RKO (cell line): ENCODE results near the gene CCDC38.

Experiments
- DNase-seq: peaks from one replicate; pipeline ENCODE4 v3.0.0-alpha.2; 2016; ENCODE audit warnings: low spot score

Gene CCDC38

DNA sequence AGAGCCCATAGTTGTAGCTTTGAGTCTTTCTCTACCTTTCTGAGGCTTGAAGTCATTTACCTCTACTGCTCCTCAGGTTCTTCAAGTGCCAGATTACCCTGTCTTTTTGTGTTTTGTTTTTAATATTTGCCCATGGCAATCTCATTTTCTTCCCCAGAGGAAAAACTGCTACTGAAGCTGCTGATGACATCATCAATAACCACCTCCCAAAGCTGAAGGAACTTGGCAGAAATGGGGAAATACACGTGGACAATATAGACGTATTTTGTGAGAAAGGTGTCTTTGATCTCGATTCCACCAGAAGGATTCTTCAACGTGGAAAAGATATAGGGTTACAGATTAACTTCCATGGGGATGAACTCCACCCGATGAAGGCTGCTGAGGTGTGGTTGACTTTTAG is 17.8 kb upstream of the CCDC38 start:
- DNase-seq: no peak

DNA sequence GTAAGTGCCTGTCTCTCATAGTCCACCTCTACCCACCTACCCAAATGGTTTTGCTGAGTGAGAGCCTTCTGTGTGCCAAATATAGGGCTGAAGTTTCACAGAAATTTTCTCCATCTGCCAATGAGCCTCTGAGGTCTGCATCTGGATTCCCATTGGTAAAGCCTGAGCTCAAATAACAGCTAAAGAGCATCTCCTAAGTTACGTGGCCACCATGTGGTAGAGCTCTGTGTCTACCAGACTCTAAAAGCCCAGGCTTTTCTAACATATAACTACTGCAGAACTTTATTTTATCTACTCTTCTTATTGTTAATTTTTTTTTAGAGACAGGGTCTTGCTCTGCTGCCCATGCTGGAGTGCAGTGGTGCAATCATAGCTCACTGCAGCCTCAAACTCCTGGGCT is 16.7 kb upstream of the CCDC38 start:
- peak; percentile 63 for DNase-seq

DNA sequence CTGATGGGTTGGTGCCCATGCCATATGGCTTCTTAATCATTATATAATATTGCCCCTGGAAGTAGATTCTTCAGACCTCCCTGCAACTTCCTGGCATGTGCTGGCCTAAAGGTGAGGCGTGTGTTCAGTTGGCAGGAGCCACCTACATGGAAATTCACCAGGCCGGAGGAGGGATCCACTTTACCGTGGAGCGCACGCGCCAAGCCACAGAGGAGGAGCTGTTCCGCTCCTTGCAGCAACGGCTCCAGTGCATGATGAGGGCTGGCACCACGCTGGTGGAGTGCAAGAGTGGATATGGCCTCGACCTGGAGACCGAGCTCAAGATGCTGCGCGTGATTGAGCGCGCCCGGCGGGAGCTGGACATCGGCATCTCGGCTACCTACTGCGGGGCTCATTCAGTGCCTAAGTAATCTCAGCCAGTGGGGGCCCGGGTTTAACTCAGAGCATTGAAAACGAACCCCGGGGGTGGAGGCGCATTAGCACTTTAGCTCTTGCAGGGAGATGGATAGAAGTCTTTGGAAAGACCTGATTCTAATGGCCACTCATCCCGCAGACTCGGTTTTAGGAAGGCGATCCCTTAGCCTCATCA is 14.2 kb upstream of the CCDC38 start:
- no peak for DNase-seq

DNA sequence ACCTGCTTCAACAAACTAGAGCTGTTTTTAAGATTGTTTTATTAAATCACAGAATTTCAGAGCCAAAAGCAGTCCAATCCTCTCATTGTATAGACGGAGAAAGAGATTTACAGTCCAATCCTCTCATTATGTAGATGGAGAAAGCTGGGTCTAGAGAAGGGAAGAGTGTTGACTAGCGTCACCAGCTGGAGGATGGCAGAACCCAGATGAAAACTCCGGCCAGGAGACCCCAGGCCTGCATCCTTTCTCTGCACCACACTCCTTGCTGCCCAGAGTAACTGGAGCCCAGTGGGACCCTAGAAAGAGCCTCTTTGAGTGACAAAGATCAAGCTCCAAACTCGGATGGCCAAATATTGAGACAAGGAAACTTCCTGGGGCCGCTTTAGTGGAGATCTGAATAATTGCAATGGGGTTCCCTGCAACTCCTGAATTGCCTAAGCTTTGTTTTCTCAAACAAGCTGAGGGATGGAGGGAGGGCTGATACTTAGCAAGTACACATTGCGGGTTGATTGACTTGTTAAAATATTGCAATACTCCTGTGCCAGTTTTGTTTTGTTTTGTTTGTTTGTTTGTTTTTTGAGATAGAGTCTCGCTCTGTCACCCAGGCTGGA is 13.2 kb upstream of the CCDC38 start:
- no peak for DNase-seq

DNA sequence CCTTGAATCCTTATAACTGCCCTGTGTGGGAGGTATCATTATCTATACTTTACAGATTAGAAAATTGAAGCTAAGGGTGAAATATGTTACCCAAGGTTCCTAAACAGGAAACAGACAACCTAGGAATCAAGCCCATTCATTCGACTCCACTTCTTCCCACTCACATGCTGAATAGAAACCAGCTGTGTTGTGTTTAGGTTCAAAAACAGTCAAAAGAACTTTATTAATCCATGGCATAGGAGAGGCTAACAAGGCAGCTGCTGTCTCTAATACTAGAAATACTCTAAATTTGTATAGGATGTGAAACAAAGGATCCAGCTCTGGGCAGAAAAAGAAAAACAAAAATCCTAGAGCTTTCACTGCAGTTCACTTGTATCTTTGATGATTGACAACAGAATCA is 10.6 kb upstream of the CCDC38 start:
- DNase-seq: no peak

DNA sequence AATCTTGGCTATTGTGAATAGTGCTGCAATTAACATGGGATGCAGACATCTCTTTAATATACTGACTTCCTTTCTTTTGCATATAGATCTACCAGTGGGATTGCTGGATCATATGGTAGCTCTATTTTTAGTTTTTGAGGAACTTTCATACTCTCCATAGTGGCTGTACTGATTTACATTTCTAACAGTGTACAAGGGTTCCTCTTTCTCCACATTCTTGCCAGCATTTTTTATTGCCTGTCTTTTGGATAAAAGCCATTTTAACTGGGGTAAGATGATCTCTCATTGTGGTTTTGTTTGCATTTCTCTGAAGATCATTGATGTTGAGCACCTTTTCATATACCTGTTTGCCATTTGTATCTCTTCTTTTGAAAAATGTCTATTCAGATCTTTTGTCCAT is 9.1 kb upstream of the CCDC38 start:
- DNase-seq: no peak

DNA sequence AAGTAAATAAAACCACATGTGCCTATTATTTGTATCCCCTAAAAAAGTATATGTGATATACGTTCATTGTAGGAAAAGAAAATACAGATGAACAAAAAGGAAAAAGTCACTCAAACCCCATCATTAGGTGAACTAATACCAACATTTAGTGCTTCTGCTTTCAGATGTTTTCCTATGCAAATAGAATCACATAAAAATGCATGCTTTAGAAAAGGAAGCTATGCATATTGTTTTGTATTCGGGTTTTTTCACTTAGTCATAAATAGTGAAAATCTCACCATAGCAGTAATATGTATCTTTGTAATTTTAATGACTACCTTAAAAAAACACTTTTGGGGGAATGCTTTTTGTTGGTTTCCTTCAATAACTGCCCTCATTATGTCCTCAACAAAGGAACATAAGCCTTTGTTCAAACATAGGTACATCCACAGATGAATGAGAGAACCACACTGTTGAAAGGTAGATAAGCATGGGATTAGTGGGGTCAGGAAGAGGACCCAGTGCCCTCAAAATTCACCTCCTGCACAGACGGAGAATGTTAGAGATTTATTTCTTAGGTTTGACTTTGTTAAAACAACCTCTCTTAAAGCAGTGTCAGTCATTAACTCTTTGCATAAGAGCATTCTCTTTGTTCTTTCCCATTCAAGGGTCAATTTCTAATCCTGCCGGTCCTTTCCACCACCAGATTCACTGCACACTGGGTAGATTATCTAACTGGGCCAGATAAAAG is 7.2 kb upstream of the CCDC38 start:
- DNase-seq: no peak

DNA sequence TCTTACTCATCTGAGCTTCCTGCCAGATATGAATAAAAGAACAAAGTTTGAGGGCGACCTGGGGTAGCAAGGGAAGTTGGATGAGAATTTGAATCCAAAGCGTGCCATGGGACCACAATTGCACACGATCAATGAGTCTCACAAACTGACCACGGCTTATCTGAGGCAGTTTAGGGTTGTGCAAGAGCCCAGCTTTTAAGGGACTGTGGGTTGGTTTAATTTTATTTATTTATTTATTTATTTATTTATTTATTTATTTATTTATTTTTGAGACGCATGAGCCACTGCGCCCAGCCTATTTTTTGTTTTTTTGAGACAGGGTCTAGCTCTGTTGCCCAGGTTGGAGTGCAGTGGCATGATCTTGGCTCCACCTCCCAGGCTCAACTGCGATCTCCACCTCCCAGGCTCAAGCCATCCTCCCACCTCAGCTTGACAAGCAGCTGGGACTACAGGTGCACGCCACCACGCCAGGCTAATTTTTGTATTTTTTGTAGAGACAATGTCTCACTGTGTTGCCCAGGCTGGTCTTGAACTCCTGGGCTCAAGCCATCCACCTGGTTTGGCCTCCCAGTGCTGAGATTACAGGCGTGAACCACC is 1.8 kb upstream of the CCDC38 start:
- no peak for DNase-seq

DNA sequence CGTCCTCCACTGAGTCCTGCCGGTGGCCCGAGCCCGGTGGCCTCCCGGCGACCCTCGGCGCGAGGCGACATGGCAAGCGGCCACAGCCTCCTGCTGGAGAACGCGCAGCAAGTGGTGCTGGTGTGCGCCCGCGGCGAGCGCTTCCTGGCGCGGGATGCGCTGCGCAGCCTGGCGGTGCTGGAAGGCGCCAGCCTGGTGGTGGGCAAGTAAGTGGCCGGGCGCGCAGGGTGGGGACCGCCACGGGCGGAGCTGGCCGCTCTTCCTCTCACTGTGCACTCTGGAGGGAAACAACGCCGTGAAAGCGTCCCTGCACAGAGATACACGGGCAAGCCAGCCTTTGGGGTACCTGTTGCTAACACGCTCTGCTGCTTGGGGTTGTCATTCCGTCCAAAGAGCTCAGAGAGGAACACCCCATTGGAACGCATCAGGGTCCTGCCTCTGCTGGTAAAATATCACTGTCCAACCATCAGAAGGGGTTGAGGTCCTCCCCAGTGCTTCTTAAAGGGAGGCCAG is 972 bp upstream of the CCDC38 start, which contains the start of gene AMDHD1:
AMDHD1 (plus strand) TSS at position 2 of the 513 bp plus-strand sequence; CDS start at position 70, 68 bp downstream.
- DNase-seq: peak; percentile 67

DNA sequence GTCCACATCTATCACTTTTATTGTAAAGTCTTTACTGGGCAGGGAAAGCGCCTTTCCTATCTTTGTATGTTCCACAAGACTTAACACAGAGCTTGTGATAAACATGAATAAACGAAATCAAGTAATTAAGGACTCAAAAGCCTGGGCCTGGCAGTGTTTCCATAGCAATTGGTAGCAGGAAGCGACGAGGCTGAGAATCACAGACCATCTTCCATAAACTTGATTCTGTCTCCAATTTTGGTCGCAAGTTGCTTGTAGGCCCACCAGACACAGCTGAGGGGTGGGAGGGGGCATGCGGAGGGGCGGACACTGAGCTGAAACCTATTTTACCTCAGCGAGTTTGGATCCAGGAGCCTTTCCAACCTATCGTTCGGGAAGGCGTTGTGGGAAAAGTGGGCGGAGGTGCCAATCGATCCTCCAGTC is 302 bp downstream of the CCDC38 start:
- peak; percentile 43 for DNase-seq

DNA sequence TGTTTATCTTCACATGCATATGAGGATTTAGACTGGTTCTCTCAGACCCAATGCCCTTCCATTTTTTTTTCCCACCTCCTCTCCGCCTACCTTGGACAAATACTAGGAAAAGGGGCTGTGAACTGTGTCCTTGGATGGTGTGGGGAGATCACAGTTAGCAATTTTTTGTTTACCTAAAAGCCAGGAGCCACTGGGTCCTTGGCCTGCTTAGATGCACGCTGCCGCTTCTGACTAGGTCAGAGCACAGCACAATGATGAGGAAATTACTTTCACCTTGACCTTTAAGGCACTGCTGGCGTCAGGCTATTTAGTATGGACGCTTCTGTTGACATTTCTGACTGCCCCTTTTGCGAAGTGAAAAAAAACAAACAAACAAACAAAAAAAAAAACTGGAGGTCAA is 1.9 kb downstream of the CCDC38 start:
- DNase-seq: no peak

DNA sequence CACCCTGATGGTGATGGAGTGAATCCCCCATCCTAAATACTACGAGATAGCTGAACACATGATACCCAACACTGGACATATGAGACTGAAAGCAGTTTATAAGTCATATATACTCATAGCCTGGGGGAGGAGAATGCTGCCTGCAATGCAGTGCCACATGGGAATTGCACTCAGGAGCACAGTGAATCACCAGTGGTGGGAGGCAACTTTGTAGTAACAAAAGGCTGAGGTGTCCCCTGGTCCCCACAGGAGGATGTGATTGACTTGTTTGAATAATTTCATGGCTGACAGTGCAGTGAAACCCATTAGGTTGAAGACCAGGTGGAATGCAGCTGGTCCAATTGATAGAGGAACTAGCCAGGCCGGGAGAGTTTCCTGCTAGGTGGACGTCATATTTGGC is 20.2 kb downstream of the CCDC38 start:
- peak; percentile 57 for DNase-seq

DNA sequence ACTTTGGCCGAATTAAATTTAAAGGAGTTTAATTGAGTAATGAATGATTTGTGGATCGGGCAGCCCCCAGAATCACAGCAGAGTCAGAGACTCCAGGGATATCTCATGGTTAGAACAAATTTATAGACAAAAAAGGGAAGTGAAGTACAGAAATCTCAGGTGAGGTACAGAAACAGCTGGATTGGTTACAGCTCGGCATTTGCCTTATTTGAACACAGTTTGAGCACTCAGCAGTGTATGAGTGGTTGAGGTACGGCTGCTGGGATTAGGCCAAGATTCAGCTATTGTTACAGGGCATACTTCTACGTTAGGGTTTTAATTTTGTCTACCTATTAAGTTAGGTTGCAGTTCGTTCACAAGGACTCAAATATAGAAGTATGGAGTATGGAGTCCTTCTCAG is 23.3 kb downstream of the CCDC38 start:
- DNase-seq: no peak

DNA sequence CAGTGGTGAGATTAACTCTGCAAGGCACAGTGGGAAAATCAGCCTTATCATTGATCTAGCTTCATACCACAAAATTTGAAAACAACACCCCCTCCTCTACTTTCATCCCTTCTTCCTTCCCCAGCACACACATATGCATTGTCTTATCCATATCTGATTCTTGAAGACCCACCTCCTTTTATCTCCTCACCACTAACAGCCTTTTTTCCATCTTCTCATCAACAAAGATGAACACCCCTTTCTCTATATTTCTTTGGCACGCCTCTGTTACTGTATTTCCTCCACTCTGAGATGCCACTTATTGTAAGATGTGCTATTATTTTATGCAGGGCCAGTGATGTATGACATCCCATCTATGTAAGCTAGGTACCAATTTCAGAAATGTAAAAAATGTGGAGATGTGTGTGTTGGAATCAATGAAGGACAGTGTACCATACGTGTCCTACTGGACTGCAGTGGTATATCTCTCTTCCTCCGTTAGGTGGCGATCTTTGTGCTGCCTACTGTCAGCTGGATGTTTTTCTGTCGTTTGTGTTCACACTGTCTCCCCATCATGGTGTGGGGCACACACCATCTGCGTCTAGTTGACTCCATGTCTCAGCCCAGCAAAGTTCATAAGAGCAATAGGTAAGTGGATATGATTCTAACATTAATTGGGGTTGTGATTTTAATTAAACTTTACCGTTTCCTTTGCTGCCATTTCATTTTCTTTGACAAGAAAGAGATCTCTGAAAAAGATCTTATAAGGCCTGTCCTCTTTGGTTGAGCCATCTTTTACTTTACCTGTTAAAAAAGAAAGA is 24.0 kb downstream of the CCDC38 start:
- peak; percentile 77 for DNase-seq

DNA sequence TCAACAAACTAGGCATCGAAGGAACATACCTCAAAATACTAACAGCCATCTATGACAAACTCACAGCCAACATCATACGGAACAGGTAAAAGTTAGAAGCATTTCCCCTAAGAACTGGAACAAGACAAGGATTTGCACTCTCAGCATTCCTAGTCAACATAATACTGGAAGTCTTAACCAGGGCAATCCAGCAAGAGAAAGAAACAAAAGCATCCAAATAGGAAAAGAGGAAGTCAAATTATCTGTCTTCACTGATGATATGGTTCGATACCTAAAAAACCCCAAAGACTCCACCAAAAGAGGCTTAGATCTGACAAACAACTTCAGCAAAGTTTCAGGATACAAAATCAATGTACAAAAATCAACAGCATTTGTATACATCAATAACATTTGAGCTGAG is 32.5 kb downstream of the CCDC38 start:
- DNase-seq: no peak

DNA sequence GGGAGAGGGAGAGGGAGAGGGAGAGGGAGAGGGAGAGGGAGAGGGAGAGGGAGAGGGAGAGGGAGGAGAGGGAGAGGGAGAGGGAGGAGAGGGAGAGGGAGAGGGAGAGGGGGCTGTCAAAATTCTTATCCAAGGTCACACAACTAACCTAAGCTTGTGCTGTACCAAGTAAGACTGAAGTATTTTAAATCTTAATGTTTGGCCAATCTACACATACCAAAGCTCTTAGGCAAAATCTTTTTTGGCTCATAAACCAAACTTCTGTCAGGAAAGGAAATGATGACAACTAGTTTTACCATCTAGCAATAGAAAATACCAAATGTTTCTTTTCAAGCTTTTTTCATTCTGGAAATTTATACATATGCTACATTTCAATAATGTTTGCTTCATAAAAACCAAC is 33.8 kb downstream of the CCDC38 start:
- DNase-seq: peak; percentile 5

DNA sequence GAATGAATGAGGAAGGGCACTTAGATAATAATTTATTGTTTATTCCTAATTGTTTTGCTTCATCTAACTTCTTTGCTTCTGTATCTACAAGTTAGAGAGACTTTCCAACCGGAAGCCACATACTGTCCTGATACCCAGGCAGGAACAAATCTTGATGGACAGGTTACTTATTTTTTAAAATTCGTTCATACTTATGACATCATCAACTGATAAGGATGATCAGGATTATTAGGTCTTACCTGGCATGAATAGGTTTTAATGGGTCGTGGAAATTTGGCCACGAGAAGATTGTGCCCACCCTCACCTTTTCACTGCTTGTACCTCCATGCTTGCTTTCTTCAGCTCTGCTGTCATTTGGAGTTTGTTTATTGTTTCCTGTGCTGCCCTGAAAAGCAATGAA is 44.3 kb downstream of the CCDC38 start:
- no peak for DNase-seq

DNA sequence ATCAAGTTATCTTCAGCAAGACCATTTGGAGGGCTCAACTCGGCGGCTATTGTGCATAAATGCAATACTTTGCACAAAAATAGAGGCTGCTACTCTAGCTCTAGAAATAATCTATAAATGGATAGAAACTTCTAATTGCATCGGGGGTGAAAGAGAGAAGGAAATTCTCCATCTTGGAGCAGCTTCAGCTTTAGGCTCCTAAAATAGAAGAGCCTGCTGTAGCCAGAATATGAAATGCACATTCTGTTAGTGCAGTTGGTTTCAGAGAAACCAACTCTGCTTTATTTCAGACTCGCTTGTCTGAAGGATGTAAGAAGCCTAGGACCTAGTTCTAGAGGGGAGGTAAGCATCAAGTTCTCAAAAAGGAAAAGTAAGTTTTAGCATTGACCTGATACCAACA is 45.6 kb downstream of the CCDC38 start:
- DNase-seq: no peak

DNA sequence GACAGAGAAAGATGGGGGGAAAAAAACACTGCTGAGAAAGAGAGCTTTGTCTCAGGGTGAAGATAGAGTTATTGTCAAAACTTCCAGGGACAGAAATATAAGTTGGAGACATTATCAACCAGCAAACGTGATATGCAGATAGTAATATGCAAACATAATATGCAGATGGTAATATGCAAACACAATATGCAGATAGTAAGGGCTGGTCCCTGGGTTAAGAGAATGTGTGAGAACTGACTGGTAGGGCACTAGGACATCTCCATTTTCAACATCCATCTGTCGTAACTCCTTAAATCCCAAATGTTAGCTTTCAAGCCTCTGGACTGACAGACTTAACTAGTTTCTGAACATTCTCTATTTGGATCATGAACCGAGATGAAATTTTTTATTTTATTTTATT is 51.5 kb downstream of the CCDC38 start:
- DNase-seq: no peak

DNA sequence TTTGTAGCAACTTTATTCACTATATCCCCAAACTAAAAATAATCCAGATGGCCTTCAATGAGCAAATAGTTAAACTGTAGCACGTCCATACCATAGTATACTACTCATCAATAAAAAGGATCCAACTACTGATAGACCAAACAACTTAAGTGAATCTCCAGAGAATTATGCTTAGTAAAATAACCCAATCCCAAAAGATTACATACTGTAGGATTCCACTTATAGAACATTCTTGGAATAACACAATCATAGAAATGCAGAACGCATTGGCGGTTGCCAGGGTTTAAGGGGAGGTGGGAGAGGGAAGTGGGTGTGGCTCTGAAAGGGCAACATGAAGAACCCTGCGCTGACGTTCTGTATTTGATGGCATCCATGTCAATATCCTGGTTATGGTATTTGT is 55.1 kb downstream of the CCDC38 start:
- DNase-seq: no peak

DNA sequence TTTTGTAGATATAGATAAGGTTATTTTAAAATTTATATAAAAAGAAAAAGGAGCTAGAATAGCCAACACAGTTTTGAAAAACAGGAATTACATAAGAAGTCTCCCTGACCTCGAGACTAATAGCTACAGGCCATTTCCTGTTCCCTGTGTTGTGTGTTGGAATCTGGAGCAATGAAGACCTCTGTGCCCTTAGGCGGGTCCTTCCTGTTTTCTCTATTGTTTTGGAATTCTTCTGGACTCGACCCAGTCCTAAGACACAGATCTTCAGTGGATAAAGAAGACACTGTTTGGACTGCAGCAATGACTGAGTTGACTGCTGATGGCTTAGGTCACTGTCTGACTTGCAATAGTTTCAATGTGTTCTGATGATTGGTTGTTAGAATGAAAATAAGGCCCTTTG is 57.4 kb downstream of the CCDC38 start:
- DNase-seq: no peak

DNA sequence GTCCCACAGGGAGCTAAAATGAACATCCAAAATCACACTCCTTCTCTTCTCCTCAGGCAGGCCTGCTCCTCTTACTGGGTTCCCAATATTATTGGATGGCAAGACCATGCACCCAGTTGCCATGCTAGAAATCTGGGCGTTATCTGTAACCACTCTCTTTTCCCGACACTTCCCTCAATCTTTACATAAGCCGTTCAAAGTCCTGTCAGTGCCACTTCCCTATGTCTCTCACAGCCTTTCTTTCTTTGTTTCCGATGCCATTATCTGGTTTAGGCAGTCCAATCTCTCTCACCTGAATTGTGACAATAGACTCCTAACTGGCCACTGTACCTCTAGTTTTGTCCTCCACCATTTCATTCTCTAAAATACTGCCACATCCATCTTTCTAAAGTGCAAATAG is 59.5 kb downstream of the CCDC38 start:
- DNase-seq: no peak
